GM18499 (cell line): Measurements from ENCODE around the gene SHC1.

Source experiments
- ATAC-seq: cut with Tn5 transposase; IDR thresholded peaks from one replicate; pipeline ENCODE4 v1.9.1; 2021; ENCODE audit warnings: moderate number of reproducible peaks; ENCODE audit not compliant: insufficient read depth, unreplicated experiment

SHC1 gene

GRCh38 chr1:155008015-155008941 is 37.7 kb upstream of the SHC1 start:
- ATAC-seq: no peak

- no peak for ATAC-seq
These were observed 36.8 kb upstream of the SHC1 start for GRCh38 chr1:155007251-155007828.

- ATAC-seq: no peak
These were observed 36.1 kb upstream of the SHC1 start for GRCh38 chr1:155006601-155007101.

GRCh38 chr1:155005076-155006011 is 34.8 kb upstream of the SHC1 start:
- no peak for ATAC-seq

GRCh38 chr1:155004352-155005075 is 34.0 kb upstream of the SHC1 start:
- ATAC-seq: no peak

GRCh38 chr1:155003766-155004351 is 33.3 kb upstream of the SHC1 start:
- ATAC-seq: no peak

- no peak for ATAC-seq
These were observed 32.7 kb upstream of the SHC1 start for GRCh38 chr1:155003227-155003765.

- no peak for ATAC-seq
These were observed 32.1 kb upstream of the SHC1 start, which contains the start of gene ZBTB7B for GRCh38 chr1:155002464-155003226. ZBTB7B (plus strand) TSS chr1:155002802; CDS start chr1:155014661, 11,859 bp downstream.

- no peak for ATAC-seq
These were observed 31.3 kb upstream of the SHC1 start for GRCh38 chr1:155001675-155002463.

- ATAC-seq: no peak
These were observed 30.8 kb upstream of the SHC1 start for GRCh38 chr1:155001425-155001674.

- no peak for ATAC-seq
These were observed 30.3 kb upstream of the SHC1 start for GRCh38 chr1:155000726-155001424.

- no peak for ATAC-seq
These were observed 29.8 kb upstream of the SHC1 start for GRCh38 chr1:155000411-155000725.

GRCh38 chr1:154999571-155000410 is 29.2 kb upstream of the SHC1 start:
- ATAC-seq: no peak

- ATAC-seq: no peak
These were observed 28.4 kb upstream of the SHC1 start for GRCh38 chr1:154998818-154999570.

GRCh38 chr1:154998201-154998780 is 27.7 kb upstream of the SHC1 start:
- ATAC-seq: no peak
